ENCODE results near the gene FSTL5.
"Not testable (repeated sequence)": the region's sequence is repeated elsewhere in the genome, so short reads cannot be mapped to it uniquely, and the experiment has no call there.

The FSTL5 gene

GRCh38 chr4:161829591-161829990 lies 334.2 kb downstream of the FSTL5 start:
- no peak for FAIRE-seq

GRCh38 chr4:161828061-161828460 lies 335.7 kb downstream of the FSTL5 start:
- no peak for FAIRE-seq

DNA sequence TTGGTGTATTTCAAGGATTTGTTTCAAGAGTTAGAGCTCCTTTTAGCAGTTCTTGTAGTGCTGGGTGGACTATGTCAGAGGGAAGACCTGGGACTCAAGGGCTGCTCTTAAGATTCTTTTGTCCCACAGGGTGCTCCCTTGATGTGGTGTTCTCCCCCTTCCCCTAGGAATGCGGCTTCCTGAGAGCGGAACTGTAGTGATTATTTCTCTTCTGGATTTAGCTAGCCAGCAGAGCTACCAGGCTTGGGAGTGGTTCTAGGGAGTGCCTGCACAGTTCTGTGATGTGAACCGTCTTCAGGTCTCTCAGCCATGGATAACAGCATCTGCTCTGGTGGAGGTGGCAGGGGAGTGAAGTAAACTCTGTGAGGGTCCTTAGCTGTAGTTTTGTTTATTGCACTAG lies 336.8 kb downstream of the FSTL5 start:
- no peak for FAIRE-seq

DNA sequence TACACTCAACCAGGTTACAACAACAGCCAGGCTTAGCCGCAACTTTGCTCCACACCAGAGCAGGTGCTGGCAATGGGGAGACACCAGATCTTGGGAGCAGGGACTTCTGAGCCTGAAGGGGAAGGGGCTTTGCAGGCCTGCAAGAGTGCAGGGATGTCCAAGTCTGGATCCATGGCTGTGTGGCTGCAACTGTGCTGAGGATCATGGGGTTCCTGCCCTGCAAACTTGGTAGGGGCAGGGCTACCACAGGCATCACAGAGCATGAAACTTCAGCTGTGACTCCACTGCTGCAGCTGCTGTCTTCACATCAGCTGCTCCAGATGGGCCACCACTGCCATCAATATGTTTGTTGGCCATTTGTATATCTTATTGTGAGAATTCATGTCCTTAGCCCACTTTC lies 340.4 kb downstream of the FSTL5 start:
- no peak for FAIRE-seq

GRCh38 chr4:161822174-161822573 lies 341.6 kb downstream of the FSTL5 start:
- FAIRE-seq = no peak

GRCh38 chr4:161817914-161818313 lies 345.9 kb downstream of the FSTL5 start:
- no peak for FAIRE-seq

GRCh38 chr4:161816958-161817357 lies 346.8 kb downstream of the FSTL5 start:
- no peak for FAIRE-seq

DNA sequence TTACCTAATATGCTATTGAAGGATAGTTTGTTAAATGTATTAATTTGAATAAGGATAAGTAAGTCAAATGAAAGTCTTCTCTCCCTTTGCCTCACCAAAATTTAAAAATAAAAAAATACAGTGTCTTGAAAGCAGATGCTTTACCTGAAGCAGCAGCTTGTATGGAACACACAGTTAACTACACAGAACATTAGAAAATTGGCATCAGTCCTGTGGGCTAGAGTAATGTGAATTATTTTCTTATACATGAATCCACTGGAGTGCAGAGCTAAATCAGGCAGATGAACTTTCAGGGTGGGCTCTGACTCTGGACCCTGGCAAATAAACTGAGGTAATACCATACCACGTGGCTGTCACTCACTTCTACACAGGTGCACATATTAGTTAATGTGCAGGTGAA lies 348.0 kb downstream of the FSTL5 start:
- no peak for FAIRE-seq

DNA sequence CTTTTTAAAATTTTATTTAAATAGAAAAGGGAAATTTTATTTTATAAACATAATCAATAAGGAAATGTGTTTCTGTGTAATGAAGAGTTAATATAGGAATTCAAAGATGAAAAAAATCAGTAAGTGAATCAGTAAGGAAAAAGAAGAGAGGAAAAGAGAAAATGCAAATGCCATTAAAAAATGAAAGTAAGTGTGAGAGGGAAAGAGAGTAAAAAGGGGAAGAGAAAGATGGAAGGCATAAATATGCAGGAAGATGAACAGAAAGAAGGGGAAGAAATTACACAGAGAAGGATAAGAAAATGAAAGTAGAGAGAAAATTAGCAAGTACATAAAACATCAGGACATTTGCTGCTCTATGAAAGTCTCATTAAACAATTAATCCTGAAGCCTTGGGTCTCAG lies 349.9 kb downstream of the FSTL5 start:
- FAIRE-seq = peak; percentile 4

DNA sequence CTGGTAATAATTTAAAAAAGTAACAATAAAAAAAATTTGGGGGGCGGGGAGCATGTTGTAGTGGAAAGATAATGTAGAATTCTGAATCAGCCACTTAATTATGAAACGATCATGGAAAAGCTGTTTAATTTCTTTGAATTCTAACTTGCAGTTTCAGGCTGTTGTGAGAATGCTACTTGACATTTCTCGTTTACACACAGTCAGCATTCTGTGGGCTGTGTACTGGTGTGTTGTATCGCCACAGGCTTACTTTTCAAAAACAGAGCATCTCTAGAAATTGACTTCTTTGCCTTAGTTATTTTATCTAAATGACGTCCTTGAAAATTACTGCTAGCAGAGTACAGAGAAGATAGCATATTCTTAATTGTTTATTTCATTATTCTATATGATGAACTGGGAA lies 350.4 kb downstream of the FSTL5 start:
- FAIRE-seq = no peak

GRCh38 chr4:161803171-161803570 lies 360.6 kb downstream of the FSTL5 start:
- FAIRE-seq = no peak

DNA sequence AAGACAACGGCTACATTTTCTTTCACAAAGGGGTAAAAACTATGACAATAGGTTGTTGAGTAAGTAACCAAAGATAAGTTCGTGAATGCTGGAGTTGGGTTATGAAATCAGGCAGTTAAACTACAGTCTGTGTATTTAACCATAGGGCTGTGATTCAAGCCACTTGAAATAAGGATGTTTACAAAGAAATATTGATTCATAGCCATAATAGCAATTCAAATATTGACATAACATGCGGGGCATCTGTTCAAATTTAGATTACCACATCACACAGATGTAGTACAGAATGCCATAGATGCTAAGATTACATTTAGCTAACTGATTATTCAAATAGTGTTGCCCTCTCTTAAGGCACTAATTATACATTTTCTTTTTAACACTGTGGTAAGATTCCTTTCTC lies 364.1 kb downstream of the FSTL5 start:
- no peak for FAIRE-seq

GRCh38 chr4:161792991-161793390 lies 370.8 kb downstream of the FSTL5 start:
- no peak for FAIRE-seq

- FAIRE-seq = no peak
Observed at GRCh38 chr4:161791796-161792556, 371.8 kb downstream of the FSTL5 start.

GRCh38 chr4:161767116-161767515 lies 396.7 kb downstream of the FSTL5 start:
- no peak for FAIRE-seq

DNA sequence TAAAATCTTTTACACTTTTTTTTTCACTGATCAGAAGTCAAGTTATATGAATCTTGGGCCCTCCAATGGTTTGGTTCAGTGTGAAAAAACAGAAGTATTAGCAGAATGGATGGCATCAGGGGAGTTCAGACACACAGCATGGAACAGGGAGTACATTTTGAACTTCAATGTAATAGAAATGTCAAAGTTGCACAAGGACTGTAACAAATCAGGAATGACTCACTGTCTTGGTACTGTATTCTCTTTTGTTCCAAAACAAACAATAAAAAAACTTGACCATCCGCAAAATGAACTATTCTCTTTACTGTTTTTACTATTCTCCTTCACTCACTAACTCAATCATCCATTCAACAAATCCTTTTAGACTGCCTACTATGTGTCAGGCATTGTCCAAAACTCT lies 401.0 kb downstream of the FSTL5 start:
- FAIRE-seq = no peak

GRCh38 chr4:161760008-161760407 lies 403.8 kb downstream of the FSTL5 start:
- FAIRE-seq = no peak

- not testable (repeated sequence) for FAIRE-seq
Observed at GRCh38 chr4:161758412-161758811, 405.4 kb downstream of the FSTL5 start.

GRCh38 chr4:161728929-161729328 lies 434.9 kb downstream of the FSTL5 start:
- no peak for FAIRE-seq

DNA sequence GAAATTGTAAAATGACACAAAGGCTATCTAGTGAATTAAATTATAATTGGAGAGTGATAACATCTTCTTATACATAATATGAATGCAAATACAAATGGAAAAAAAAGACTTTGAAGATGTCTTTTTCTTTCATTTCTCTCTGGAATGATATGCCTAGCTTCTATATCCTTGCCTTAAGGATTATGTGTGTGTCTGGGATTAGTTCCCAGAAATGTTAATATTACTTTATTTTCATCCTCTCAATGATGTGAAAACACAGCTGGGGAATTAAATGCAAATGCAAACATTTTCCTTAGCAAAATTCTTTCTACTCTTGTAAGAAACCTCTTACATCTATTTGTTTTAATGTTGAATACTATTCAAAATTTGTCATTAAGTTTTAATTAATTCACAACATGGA lies 441.9 kb downstream of the FSTL5 start:
- FAIRE-seq = no peak

DNA sequence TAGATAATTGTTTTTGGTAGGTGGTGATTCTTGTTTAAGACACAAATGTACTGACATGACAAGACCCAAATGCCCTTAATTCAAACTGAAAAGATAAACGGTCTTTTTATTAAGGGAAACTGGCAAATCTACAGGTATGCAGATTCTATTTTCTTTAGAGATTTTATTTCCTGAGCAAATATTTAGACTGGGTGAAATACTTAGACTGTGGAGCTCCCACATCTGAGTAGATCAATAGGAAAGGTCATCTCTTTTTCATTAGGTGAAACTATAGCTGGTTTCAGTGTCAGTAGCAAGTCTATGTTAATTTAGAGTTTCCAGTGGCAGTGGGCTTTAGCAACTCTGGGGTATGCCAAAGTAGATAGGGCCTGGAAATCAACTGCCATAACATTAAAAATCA lies 446.7 kb downstream of the FSTL5 start:
- no peak for FAIRE-seq

DNA sequence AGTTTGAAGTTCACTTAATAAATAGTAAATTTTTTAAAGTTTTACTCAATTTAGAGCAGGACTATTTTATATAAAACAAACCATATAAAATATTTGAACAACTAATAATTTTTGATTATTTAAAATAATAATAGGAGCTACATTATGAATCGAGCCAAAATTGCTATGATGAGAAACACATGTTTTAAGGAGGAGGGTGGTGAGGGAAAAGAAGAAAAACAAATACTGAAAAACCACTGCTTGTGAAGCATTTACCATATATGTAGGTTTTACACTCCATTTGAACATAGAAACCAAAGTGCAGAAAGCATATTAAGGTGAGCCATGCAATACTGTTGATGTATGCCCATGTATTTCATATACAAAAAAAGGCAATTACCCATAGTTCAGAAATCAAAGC lies 448.9 kb downstream of the FSTL5 start:
- FAIRE-seq = peak; percentile 59

DNA sequence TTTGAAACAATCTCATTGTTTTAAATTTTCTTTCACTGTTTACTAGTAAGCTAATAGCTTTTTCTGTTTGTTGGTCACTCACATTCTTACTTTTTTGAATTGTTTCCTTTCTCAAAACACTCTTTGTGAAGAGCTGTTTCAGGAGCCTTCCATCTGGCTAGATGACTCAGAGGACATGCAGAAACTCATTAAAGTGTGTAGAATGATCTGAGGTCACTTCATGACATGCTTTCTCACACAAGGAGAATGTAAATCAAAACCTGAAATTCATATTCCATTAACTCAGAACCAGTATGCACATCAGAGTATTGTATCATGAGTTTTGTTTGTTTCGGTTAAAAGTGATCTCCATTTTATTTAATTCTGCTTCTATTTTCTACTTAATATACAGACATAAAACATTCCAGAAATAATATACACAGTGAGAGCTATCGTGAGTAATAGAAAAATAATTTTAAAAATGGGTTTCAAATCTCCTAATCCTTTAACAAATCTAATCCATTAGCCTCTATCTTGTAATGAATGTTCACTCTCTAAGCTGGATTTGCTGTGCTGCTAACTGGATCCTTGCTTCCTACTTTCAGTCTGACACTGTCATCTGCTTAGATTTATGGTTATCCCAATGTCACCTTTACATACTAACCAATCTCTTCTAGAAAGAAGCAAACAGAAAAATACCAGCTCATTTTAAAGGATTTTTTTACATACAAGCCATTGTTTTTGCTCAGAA lies 449.6 kb downstream of the FSTL5 start:
- FAIRE-seq = peak; percentile 91

GRCh38 chr4:161704653-161705052 lies 459.1 kb downstream of the FSTL5 start:
- FAIRE-seq = no peak

All from endometrium (tissue), 2 donors.